ENCODE data around the gene DERL3. TPM values are rescaled to one million over a fixed set of nuclear protein-coding genes. Genes with fewer than 3 reads are reported as not detected.

The DERL3 gene
- total RNA-seq, 1 donor = 0.36 TPM

- no peak overlapping the region for H3K4me3 ChIP-seq (ENCODE audit: low read depth, low read length)
- TF ChIP-seq, protein P1, sequence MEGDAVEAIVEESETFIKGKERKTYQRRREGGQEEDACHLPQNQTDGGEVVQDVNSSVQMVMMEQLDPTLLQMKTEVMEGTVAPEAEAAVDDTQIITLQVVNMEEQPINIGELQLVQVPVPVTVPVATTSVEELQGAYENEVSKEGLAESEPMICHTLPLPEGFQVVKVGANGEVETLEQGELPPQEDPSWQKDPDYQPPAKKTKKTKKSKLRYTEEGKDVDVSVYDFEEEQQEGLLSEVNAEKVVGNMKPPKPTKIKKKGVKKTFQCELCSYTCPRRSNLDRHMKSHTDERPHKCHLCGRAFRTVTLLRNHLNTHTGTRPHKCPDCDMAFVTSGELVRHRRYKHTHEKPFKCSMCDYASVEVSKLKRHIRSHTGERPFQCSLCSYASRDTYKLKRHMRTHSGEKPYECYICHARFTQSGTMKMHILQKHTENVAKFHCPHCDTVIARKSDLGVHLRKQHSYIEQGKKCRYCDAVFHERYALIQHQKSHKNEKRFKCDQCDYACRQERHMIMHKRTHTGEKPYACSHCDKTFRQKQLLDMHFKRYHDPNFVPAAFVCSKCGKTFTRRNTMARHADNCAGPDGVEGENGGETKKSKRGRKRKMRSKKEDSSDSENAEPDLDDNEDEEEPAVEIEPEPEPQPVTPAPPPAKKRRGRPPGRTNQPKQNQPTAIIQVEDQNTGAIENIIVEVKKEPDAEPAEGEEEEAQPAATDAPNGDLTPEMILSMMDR (IDR thresholded peaks at IDR 0.05; ENCODE audit: insufficient read depth, low read length) = no peak
- no peak for DNase-seq (ENCODE audit: low read depth)
Measured at GRCh38 chr22:23847310-23847920, 8.6 kb upstream of the DERL3 start.

- DNase-seq (ENCODE audit: low read depth) = no peak
- TF ChIP-seq, protein P1 (IDR thresholded peaks at IDR 0.05; ENCODE audit: insufficient read depth, low read length) = no peak
- H3K4me3 ChIP-seq (ENCODE audit: low read depth, low read length) = no peak overlapping the region
Measured at GRCh38 chr22:23846081-23846469, 7.3 kb upstream of the DERL3 start.

DNA sequence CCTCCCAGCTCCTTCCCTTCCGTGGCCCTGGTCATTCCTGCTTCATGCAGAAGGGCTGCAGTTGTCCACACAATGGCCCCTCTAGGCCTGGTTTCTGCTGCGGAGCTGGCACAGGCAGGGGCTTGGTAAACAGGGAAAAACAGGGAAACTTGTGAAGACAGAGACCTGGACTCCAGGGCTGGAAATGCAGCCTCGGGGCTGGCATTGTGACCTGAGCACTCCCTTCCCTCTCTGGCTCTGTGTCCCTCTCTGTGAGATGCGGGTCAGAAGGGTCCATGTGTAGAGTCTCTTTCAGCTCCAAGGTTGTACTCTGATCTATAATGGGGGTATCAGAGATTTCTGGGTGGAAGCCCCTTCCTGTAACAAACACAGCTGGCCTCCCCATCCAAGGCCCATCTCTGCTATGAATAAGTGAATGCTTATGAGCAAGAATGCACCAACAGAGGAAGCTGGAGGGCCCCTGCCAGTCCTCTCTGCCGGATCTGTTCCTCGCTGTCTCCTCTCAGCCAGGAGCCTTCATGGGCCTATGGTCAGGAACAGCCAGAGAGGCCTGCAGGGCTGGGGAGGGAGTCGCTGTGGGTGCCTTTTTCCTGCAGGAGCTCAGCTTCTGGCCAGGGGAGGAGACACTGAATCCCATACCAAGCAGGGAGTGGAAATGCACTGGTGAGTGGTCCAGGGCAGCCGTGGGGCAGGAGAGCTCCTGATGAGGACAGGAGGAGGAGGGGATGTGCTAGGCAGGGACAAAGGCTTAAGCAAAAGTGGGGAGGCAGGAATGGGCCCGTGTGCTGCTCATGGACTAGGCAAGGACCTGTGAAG, 6.7 kb upstream of the DERL3 start:
- TF ChIP-seq, protein P1 (IDR thresholded peaks at IDR 0.05; ENCODE audit: insufficient read depth, low read length) = no peak
- DNase-seq (ENCODE audit: low read depth) = peak; percentile 5
- no peak overlapping the region for H3K4me3 ChIP-seq (ENCODE audit: low read depth, low read length)

- DNase-seq (ENCODE audit: low read depth) = no peak
- TF ChIP-seq, protein P1 (IDR thresholded peaks at IDR 0.05; ENCODE audit: insufficient read depth, low read length) = no peak
- no peak overlapping the region for H3K4me3 ChIP-seq (ENCODE audit: low read depth, low read length)
Measured at GRCh38 chr22:23844739-23845202, 6.0 kb upstream of the DERL3 start.

DNA sequence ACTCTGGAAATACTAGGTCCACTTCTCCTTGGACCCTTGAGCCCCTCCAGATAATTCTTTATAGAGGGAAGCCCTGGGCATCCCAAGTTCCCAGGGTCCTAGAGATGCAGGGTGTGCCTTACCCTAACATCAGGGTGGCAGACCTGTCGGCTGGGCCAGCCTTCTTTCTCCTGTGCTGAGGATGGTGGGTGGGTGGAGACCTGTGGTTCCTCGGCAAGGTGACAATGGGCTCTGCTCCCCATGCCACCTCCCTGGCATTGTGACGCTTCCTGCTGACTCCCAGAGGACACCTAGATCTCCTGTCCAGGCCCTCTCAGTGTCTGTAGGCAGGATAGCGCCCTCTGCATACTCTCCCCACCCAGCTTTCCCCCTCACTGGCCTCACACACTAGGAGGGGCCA, 3.8 kb upstream of the DERL3 start:
- TF ChIP-seq, protein P1 (IDR thresholded peaks at IDR 0.05; ENCODE audit: insufficient read depth, low read length) = no peak
- H3K4me3 ChIP-seq (ENCODE audit: low read depth, low read length) = no peak overlapping the region
- DNase-seq (ENCODE audit: low read depth) = no peak

GRCh38 chr22:23841736-23842445, 3.1 kb upstream of the DERL3 start:
- no peak for DNase-seq (ENCODE audit: low read depth)
- no peak overlapping the region for H3K4me3 ChIP-seq (ENCODE audit: low read depth, low read length)
- TF ChIP-seq, protein P1 (IDR thresholded peaks at IDR 0.05; ENCODE audit: insufficient read depth, low read length) = no peak
